NCI-H187 treated with DMSO at 0.1 percent for 48 hours (cell line): ENCODE measurements around the gene VILL.
"Not testable (repeated sequence)": the region's sequence is repeated elsewhere in the genome, so short reads cannot be mapped to it uniquely, and the experiment has no call there.

Experiments
- DNase-seq: peaks from one replicate; lab custom pipeline; 2025; lab: John Stamatoyannopoulos, UW

Gene VILL

DNA sequence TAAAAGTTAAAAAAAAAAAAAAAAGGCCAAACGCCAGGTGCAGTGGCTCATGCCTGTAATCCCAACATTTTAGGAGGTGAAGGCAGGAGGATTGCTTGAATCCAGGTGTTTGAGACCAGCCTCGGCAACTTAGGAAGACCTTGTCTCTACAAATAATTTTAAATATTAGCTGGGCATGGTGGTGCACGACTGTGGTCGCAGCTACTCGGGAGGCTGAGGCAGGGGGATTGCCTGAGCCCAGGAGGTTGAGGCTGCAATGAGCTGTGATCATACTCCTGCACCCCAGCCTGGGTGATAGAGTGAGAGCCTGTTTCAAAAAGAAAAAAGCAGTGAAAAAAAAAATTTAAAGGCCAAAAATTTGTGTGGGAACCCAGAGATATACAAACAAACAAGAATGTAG is 45.7 kb downstream of the VILL start:
- no peak for DNase-seq

DNA sequence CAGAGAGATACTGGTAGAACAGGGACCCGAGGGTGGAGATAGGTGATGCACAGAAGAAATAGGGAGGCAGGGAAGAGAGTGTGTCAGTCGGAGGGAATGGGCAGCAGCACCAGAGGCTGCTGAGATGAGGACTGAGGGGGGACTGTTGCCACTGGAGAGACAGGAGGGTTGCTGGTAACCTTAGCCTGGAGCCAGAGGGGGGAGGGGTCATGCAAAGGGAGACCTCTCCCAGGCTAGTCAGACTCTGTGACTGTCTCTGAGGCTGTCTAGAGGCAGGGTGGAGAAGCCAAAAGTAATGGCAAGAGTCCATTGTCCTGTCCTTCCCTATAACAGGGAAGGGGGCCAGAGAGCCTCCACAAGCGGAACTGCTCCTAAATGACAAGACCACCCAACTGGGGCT is 46.3 kb downstream of the VILL start:
- DNase-seq, result no peak

DNA sequence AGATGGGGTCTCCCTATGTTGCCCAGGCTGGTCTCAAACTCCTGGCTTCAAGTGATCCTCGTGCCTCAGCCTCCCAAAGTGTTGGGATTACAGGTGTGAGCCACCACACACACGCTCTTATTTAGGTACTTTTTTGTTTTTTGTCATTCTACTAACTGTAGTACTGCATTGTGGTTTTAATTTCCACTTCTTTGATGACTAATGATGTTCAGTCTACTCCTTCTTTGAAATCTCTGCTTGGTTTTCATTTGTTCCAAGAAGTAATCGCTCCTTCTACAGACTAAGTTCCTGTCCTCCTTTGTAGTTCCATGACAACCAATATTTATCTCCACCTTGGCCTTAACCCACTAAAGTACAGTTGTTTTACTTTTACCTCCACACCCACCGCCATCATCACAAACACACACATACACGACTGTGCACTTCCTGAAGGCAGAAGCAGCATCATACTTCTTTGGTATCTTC is 47.9 kb downstream of the VILL start:
- DNase-seq, result no peak

DNA sequence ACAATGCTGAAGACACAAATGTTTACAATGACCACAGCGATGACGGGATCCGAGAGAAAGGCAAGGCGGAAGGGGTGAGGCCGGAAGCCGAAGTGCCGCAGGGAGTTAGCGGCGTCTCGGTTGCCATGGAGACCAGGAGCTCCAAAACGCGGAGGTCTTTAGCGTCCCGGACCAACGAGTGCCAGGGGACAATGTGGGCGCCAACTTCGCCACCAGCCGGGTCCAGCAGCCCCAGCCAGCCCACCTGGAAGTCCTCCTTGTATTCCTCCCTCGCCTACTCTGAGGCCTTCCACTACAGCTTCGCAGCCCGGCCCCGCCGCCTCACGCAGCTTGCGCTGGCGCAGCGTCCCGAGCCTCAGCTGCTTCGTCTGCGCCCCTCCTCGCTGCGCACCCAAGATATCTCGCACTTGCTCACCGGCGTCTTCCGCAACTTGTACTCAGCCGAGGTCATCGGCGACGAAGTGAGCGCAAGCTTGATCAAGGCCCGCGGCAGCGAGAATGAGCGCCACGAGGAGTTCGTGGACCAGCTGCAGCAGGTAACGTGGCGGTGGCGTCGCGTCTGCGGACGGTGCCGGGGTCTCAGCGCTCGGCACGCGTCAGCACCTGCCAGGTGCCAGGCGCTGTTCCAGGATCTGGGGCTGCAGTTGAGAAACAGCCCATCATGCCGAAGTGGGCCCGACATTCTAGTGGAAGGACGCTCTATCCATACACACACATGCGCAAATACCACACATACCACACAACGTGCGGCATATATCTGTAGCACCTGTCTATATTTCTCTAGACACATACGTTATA is 48.7 kb downstream of the VILL start, which contains the start of gene DLEC1:
Gene DLEC1, plus strand, starts transcription at position 108 of the 798 bp plus-strand sequence. Its CDS starts 18 bp downstream, at position 126.
- DNase-seq, result no peak

GRCh38 chr3:38039899-38040261 is 49.3 kb downstream of the VILL start:
- DNase-seq, result no peak

- DNase-seq, result no peak
These were observed 49.8 kb downstream of the VILL start for GRCh38 chr3:38040401-38040800.

DNA sequence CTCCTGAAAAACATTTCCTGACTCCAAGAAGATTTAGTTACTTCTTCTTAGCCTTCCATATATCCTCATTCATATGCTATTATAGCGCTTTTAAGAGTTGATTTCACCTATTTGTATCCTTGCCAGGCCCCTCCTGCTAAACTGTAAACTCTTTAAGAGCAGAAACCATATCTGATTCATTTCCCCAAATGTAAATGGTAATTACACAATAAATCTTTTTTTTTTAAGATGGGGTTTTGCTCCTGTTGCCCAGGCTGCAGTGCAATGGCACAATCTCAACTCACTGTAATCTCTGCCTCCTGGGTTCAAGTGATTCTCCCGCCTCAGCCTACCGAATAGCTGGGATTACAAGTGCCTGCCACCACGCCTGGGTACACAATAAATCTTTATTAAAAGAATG is 52.9 kb downstream of the VILL start:
- DNase-seq, result no peak

GRCh38 chr3:38046027-38046426 is 55.4 kb downstream of the VILL start:
- DNase-seq, result no peak

GRCh38 chr3:38046821-38047220 is 56.2 kb downstream of the VILL start:
- DNase-seq, result no peak

DNA sequence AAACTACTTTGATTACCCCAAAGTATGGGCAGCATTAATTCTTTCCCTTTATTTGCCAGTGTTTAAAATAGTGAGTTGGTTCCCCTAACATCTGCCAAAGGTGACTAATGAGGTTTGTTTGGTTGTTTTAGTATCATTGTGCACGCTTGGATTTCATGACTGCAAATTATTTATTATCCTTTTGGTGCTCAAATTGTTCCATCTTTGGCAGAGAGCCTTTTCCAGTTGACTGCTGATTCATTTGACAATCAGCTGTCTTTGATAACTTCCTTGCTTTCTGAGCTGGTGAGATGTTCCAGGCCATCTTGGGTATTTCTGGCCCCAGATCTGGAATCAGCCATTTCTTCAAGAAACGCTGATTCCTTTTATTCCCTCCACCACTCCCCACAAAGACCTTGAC is 57.3 kb downstream of the VILL start:
- no peak for DNase-seq

GRCh38 chr3:38049358-38050126 is 59.0 kb downstream of the VILL start:
- no peak for DNase-seq

- no peak for DNase-seq
These were observed 60.5 kb downstream of the VILL start for GRCh38 chr3:38051131-38051530.

DNA sequence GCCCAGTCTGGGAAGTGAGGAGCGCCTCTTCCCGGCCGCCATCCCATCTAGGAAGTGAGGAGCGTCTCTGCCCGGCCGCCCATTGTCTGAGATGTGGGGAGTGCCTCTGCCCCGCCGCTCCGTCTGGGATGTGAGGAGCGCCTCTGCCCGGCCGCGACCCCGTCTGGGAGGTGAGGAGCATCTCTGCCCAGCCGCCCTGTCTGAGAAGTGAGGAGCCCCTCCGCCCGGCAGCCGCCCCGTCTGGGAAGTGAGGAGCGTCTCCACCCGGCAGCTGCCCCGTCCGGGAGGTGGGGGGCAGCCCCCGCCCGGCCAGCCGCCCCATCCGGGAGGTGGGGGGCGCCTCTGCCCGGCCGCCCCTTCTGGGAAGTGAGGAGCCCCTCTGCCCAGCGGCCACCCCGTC is 62.7 kb downstream of the VILL start:
- DNase-seq, result not testable (repeated sequence)

- DNase-seq, result not testable (repeated sequence)
These were observed 63.4 kb downstream of the VILL start for GRCh38 chr3:38053813-38054498.

- no peak for DNase-seq
These were observed 64.0 kb downstream of the VILL start for GRCh38 chr3:38054499-38055001.
